Fibroblast of skin of right biceps (primary cell): ENCODE data around the gene RCOR1.
"Not testable (repeated sequence)": the region's sequence is repeated elsewhere in the genome, so short reads cannot be mapped to it uniquely, and the experiment has no call there.

Experiments
- DNase-seq: peaks from one replicate; pipeline ENCODE4 v3.0.0-alpha.2; 2013

Gene RCOR1

DNA sequence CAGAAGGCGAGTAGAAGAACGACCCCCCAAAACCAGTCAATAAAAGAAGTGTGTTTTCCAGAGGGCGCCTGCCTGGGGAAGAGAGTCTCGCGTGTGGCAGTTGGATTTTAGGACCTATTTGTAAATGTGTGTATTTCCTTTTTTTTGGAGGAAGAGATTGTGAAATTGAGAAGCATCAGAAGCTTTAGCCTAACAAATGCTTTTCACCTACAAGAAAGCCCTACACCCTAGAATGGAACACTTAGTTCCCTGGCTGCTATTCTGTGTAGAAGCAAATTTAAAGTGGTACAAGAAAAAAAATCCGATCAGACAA, 1.3 kb downstream of the RCOR1 start:
- DNase-seq, result peak; percentile 40

DNA sequence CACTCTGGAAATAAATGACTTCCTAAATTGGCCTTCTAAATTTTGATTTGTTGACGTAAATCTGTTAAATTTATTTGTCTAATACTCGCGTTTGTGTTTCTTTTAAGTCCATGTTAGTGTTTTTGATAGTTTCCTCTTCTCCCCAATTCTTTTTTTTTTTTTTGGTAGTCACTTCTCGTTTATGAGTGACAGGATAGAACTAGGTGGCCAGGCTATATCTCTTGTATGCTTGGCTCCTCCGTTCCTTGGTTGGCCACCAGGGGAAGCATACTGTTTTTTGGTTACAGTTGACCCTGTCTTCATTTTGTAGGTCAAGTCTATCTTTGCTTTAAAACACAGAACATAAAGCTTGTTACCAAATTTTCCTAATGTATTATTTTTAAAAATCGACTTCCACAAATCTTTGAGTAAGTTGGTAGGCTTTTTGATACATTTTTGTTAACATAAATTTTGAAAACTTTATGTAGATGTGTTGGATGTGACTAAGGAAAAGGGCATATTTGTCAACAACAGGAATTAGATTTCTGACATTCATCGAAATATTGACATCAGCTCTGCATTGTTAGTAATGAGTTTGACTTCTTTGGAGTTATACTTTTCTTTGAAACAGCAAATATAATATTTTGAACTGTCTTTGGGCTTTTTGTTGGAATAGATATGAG, 2.2 kb downstream of the RCOR1 start:
- peak; percentile 65 for DNase-seq

DNA sequence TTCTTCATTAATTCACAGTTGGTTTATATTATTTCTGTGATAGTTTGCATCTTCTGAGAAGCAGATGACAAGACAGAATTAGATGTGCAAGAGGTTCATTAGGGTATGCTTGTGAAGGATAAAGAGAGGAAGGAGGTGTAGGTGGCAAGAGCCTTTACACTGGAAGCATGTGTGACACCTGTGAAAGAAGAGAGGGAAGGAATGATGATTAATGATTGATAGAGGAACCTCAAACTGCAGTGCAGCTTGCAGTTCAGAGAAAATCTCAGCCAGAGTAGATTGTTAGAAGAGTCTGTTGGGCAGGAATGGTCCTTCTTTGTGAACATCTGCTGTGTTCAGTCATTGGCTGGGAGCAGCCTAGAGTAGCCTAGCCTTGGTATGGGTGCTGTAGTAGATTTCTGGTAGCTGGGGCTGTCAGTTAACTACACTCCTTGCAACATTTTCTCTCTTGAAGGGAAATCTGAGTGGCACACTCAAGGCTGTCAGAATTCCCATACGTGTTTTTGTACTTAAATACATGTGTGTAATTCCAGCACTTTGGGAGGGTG, 9.0 kb downstream of the RCOR1 start:
- no peak for DNase-seq

DNA sequence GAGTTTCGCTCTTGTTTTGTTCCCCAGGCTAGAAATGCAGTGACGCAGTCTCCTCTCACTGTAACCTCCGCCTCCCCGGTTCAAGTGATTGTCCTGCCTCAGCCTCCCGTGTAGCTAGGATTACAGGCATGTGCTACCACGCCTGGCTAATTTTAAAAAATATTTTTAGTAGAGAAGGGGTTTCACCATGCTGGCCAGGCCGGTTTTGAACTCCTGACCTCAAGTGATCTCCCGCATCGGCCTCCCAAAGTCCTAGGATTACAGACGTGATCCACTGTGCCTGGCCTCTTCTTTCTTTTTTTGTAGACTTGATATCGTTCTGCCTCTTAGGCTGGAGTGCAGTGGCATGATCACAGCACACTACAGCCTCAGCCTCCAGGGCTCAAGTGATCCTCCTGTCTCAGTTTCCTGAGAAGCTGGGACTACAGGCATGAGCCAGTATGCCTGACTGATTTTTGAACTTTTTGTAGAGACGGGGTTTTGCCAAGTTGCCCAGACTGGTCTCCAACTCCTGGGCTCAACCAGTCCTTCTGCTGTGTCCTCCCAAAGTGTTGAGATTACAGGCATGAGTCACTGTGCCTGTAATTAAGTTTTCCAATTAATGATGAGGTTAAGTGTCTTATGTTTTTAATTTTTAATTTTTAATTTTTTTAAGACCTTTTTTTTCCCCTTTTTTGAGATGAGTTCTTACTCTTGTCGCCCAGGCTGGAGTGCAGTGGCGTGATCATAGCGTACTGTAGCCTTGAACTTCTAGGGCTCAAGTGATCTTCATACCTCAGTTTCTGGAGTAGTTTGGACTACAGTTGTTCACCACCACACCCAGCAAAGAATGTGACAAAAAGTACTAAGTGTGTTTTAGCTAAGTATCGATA, 10.2 kb downstream of the RCOR1 start:
- DNase-seq, result no peak

DNA sequence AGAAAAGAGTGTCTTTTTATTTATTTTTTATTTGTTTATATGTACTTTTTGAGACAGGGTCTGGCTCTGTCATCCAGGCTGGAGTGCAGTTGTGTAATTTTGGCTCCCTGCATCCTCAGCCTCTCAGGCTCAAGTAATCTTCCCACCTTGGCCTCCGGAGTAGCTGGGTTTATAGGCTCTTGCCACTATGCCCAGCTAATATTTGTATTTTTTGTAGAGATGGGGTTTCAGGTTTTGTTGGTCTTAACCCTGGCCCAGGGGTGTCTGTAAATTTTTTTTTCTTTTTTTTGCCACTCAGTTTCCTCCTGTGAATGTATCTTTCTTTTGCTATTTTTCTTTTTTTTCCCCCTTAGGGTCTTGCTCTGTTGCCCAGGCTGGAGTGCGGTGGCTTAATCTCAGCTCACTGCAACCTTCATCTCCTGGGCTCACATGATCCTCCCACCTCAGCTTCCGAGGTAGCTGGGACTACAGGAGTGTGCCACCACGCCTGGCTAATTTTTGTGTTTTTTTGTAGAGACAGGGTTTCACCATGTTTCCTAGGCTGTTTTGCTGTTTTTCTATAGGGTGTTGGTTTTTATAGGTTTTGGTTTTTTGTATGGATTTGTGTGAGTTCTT, 11.0 kb downstream of the RCOR1 start:
- no peak for DNase-seq

DNA sequence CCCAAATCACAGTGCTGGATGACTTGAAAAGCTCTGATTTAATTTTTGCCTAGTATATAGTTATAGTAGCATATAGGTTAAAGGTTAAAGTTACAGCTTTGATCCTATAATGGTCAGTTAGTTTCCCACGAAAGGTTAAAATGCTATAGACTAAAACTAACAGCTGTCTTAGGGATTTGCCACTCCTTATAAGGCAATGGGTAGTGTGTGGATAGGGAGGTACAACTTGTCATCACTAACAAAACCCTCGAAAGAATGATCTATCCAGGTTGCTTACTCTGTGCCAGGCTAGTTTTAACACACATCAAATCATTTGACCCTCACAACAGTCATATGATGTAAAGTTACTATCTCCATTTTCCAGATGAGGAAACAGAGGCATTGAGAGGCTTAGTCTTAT, 11.7 kb downstream of the RCOR1 start:
- no peak for DNase-seq

DNA sequence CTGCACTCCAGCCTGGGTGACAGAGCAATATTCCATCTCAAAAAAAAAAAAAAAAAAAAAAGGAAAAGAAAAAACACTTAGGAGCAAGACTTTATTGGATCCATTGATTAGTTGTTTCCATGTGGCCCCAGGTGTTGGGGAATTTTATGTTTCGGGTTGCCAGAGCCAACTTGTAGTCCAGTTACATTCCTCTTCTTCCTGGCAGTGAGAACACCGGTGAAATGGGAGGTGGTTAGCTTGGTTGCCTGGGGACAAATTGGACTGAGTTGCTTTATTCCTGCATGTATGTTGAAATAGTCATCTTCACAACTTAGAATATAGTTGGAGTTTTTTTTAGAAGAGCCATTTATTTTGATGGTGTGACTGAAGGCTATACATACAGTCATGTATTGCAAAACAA, 12.6 kb downstream of the RCOR1 start:
- no peak for DNase-seq

DNA sequence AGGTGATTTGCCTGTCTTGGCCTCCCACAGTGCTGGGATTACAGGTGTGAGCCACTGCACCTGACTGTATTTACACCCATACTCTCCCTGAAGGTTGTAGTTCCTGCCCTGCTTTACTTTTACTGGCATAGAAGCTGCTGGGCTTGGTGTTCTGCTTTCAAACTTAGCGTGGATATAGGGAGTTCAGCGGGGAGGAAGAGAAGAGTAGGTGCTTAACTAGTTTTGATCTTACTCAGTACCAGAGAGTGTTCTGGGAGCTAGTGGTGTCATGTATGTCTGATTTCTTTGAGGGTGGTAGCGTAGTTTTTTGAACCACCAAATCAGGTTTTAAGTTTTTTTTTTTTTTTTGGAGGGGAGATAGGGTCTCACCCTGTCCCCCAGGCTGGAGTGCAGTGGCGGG, 13.8 kb downstream of the RCOR1 start:
- DNase-seq, result no peak

DNA sequence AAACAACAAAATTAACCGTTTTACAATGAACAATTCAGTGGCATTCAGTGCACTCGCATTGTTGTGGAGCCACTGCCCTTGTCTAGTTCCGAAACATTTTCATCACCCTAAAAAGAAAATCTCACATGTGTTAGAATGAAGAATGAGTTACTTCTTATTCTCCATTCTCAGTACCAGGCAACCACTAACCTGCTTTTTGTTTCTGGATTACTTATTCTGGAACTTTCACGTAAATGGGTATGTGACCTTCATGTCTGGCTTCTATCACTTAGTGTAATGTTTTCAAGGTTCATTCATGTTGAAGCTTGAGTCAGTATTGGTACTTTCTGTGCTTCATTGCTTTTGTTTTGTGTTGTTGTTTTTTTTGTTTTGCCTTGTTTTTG, 15.6 kb downstream of the RCOR1 start:
- no peak for DNase-seq

DNA sequence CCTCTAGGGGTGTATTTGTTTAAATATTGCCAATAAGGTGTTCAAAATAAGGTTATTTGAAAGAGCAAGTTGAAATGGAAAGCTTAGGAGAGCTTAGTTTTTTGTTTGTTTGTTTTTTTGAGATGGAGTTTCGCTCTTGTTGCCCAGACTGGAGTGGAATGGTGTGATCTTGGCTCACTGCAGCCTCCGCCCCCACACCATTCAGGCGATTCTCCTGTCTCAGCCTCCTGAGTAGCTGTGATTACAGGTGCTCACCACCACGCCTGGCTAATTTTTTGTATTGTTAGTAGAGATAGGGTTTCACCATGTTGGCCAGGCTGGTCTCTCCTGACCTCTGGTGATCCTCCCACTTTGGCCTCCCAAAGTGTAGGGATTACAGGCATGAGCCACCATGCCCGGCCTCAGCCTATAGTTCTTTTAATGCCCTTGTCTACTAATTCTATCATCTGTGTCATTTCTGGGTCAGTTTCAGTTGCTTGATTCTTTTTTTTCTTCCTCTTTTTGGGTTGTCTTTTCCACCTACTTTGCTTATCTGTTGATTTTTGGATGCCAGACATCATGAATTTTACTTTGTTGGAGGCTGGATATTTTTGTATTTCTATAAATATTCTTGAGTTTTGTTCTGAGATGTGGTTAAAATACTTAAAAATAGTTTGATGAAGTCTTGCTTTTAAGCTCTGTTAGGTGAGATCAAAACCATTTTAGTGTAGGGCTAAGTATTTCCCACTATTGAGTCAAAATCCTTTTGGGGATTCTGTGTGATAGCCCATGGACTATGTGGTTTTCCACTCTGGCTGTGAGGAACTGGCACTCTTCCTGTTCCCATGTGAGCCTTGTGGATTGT, 18.7 kb downstream of the RCOR1 start:
- no peak for DNase-seq

DNA sequence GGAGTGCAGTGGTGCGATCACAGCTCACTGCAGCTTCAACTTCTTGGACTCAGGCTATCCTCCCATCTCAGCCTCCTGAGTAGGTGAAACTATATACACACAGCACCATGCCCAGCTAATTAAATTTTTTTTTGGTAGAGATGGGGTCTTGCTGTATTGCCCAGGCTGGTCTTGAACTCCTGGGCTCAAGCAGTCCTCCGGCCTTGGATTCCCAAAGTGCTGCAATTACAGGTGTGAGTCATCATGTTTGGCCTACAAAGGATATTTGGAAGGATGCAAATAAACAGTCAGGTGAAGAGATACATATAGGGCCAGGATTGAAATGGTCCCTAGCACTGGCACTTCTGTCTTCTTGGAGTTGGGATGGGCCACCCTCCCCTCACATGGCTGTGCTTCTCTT, 23.9 kb downstream of the RCOR1 start:
- no peak for DNase-seq

DNA sequence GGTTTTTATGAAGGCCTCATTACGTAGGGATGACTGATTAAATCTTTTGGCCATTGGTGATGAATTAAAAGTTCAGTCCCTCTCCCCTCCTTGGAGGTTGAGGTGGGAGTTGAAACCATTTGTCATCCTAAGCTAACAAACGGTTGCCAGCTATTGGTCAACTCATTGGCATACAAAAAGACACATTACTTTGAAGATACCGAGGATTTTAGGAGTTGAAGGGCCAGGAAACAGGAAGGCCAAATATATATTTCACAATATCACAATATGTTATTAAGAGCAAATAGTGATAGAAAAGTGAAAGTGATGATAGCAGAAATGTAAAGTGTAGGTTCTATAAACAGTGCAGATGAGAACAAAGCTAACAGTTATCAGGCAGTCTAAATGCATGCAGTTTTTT, 24.4 kb downstream of the RCOR1 start:
- DNase-seq, result no peak

DNA sequence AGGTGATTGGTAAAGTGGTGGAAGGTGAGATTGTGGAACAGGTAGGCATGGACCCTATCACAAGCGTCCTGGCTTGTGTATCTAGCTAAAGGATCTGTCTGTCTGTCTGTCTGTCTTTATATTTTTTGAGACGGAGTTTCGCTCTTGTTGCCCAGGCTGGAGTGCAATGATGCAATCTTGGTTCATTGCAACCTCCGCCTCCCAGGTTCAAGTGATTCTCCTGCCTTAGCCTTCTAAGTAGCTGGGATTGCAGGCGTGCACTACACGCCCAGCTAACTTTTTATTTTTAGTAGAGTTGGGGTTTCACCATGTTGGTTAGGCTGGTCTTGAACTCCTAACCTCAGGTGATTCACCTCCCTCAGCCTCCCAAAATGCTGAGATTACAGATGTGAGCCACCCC, 26.6 kb downstream of the RCOR1 start:
- DNase-seq, result not testable (repeated sequence)

DNA sequence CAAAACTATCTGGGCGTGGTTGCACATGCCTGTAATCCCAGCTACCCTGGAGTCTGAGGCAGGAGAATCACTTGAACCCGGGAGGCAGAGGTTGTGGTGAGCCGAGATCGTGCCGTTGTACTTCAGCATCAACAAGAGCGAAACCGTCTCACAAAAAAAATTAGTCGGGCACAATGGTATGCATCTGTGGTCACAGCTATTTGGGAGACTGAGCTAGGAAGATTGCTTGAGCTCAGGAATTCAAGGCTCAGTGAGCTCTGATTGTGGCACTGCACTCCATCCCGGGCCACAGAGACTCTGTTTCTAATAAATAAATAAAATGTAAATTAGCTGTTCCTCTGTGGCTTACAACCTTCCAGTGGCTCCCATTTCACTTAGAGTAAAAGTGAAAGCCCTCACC, 28.0 kb downstream of the RCOR1 start:
- DNase-seq, result peak; percentile 77

DNA sequence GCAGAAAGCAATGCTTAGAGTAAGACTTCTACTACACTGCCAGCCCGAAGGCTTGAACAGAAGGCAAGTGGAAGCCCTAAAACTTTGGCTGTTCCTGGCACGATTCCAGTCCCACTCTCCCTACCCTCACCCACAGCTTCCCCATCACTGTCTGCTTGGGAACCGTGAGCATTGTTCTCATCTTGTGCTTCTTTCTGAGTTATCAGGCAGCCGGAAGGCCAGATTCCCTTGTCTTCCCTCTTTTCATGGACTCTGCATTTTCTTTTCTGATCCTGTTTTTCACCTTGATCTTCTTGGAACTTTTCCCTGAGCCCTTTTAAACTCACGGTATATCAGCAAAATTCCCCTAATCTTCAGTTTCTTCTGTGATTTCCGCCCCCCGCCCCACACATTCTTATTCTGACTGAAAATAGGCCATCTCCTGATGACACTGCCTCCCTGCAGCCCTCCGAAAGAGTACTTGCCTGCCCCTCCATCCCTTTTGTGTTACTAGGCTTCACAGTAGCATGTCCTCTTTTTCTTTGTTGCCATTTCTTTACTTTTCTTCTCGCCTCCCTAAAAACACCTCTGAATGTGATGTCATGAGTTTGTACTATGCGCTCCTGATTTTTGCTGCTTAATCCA, 29.9 kb downstream of the RCOR1 start:
- no peak for DNase-seq

DNA sequence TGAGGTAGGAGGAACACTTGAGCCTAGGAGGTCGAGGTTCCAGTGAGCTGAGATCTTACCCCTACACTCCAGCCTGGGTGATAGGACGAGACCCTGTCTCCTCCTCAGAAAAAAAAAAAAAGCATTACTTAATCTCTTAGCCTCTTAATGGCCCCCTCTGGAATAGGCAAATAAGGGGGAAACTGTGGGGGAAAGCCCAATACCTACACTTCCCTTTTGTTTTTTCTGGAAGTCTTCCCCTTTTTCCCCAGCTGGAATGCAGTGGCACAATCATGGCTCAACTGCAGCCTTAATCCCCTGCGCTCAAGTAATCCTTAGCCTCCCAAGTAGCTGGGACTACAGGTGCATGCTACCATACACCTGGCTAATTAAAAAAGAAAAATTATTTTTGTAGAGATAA, 32.2 kb downstream of the RCOR1 start:
- no peak for DNase-seq

DNA sequence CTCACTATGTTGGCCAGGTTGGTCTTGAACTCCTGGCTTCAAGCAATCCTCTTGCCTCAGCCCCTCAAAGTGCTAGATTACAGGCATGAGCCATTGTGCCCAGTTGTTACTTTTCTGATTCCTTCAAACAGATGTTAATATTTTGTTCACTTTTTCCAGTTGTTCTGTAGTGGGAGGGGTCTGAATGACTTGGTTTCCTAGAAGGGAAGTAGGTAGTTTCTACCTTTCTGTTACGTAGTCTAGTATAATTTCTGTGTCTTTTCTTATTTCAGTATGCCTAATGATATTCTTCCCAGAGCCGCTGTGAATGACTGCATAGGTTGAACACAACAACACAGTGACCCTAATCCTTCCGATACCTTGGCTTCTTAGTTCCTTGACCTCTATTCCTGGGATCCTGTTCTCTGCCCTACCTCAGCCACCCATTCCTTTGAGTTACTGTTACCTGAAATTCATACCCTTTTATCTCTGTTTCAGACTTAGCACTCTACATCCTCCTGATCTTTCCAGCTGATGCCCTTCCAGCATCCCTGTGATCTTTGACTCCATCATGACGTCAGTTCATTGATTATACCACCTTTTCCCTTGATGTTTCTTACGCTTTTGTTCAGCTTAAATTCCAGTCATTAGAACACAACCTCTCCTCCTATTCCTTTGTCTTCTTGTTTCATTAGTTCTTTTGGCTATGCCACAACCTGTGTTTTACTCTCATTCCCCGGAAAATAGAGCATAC, 33.3 kb downstream of the RCOR1 start:
- no peak for DNase-seq

DNA sequence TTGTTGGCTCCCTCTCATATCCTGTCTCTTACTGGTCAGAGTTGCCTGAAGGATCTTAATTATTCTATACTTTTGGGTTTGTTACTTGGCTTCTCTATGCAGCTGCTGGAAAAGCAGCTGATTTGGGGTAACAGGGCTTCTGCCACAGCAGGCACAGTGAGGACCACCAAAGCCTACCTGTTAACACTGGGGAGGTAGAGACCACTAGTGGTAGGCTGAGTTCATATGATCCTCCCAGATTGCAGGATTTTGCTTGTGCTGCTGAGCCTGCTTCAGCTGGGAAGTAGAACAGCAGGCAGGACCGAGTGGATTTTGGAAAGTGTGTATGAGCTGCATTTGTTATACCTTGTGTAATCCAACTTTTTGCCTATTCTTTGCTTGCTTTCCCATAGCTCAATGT, 34.1 kb downstream of the RCOR1 start:
- DNase-seq, result no peak

DNA sequence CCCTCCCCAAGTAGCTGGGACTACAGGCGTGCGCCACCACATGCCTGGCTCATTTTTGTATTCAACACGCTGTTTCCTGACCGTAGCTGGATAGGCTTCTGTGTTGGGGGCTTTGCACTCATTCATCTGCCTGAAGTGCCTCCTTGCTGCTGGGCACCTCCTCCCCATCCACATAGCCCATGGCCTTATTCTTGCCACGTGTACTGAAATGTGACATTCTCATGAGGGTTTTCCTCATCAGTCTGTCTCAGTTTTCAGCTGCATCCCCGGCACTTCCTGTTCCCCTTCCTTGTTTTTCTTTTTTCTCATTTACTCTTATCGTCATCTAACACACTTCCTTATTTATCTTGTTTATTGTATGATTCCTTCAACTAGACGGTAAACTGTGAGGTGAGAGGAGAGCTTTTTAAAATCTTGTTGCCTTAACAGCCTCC, 36.6 kb downstream of the RCOR1 start:
- no peak for DNase-seq

DNA sequence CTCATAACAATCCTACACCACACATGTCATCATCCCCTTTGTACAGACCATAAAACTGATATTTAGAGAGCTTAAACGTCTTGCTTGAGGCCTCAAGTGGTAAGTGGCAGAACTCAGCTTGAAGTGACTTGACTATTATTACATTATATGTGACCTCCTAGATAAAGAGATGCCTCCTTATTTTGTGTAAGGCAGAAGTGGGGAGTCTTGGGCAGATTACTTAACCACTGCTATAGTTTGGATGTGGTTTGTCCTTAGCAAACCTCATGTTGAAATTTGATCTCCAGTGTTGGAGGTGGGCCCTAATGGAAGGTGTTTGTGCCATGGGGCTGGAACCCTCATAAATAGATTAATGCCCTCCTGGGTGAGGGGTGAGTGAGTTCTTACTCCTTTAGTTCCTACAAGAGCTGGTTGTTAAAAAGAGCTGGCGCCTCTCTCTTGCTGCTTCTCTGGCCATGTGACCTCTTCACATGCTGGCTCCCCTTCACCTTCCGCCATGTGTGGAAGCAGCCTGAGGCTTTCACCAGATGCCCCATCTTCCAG, 37.4 kb downstream of the RCOR1 start:
- no peak for DNase-seq

DNA sequence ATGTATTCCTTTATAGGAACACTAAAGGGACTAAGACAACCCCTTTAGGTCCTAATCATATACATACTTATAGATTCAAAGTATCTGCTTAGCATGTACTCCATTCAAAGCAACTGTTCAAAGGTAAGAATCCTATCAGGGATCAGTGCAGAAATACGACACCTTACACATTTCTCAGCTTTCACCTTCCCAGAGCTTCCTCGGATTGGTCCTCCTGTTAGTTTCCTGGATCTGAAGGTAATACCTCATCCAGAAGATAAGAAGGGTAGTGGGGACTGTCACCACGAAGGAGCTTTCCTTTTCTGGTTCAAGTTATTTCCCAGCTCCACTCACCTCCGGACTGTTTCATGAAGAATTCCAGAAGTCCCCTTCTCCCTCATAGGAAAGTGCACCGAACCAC, 38.0 kb downstream of the RCOR1 start:
- no peak for DNase-seq

DNA sequence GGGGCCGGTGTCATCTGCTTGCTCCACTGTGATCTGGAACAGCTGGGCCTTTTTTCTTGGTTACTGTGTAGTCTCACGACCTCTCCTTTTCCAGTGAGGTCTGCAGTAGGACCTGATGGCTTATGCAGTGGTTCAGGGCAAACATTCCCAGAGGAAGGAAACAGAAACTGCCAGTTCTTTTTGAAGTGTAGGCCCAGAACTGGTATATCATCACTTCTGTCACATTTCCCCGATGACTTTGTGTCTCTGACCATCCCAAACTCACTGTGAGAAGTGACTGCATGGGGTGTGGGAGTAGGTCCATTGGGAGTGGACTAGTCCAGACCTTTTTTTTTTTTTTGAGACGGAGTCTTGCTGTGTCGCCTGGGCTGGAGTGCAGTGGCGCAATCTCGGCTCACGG, 38.4 kb downstream of the RCOR1 start:
- DNase-seq, result no peak
